ENCODE measurements around the gene SCYGR4. TPM values are rescaled to one million over a fixed set of nuclear protein-coding genes. Genes with fewer than 3 reads are reported as not detected.

SCYGR4 gene
- total RNA-seq, 1 experiment from 2014 or later, result not detected

- H3K36me3 Mint-ChIP-seq (ENCODE audit: insufficient read depth, unreplicated experiment), result no peaks in the 10 kb centered on the region
- no peaks in the 10 kb centered on the region for H3K27me3 Mint-ChIP-seq (ENCODE audit: insufficient read depth, unreplicated experiment)
- Histone ChIP-seq H3K36me3 (ENCODE audit: control insufficient read depth, insufficient read depth, low read length) (no peaks in the 10 kb centered on the region), H3K9me3 (no peaks in the 10 kb centered on the region), H3K27me3 (replicated peaks; ENCODE audit: control insufficient read depth, insufficient read depth, low read length) (no peaks in the 10 kb centered on the region), H3K4me1 (no peaks in the 10 kb centered on the region), H3K4me3 (ENCODE audit: low read depth, low read length) (no peak overlapping the region)
- H3K4me1 Mint-ChIP-seq (ENCODE audit: low read depth, unreplicated experiment), result peaks cover 10% of the 10 kb centered on the region
- TF ChIP-seq, protein P1, sequence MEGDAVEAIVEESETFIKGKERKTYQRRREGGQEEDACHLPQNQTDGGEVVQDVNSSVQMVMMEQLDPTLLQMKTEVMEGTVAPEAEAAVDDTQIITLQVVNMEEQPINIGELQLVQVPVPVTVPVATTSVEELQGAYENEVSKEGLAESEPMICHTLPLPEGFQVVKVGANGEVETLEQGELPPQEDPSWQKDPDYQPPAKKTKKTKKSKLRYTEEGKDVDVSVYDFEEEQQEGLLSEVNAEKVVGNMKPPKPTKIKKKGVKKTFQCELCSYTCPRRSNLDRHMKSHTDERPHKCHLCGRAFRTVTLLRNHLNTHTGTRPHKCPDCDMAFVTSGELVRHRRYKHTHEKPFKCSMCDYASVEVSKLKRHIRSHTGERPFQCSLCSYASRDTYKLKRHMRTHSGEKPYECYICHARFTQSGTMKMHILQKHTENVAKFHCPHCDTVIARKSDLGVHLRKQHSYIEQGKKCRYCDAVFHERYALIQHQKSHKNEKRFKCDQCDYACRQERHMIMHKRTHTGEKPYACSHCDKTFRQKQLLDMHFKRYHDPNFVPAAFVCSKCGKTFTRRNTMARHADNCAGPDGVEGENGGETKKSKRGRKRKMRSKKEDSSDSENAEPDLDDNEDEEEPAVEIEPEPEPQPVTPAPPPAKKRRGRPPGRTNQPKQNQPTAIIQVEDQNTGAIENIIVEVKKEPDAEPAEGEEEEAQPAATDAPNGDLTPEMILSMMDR (IDR thresholded peaks at IDR 0.05; ENCODE audit: insufficient read depth in 1 of 2, low read depth in 1 of 2, low read length in 1 of 2, severe bottlenecking in 1 of 2, unreplicated experiment in 1 of 2), result no peak
- intact Hi-C loops (cut with micrococcal nuclease; ENCODE audit: unreplicated experiment), result no loop called here
- BruUV-seq (replicated peaks), result no TSS peak
- no peak overlapping the region for H3K27ac Mint-ChIP-seq (ENCODE audit: unreplicated experiment)
- no peaks in the 10 kb centered on the region for H3K9me3 Mint-ChIP-seq (ENCODE audit: unreplicated experiment)
- DNase-seq, result no peak
- CTCF ChIA-PET, result no interaction called here
- no peak overlapping the region for H3K4me3 Mint-ChIP-seq (ENCODE audit: unreplicated experiment)
- POLR2A ChIA-PET, result no interaction called here
Observed at GRCh38 chr2:227614246-227614645, 3.1 kb upstream of the SCYGR4 start.

DNA sequence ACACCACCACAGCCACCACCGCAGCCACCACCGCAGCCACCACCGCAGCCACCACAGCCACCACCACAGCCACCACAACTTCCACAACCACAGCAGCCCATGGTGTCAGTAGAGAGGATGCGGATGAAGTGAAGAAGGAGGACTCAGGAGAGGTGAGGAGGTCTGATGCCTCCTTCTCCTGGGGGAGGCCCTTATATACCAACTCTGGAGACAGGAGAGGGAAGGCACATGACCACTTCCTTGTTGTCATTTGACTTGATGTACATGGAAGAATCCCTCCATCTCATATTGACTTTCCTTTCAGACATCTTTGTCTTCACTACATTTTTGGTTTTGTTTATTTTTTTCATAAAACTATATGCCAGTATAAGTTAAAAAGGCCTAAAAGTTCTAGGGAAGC is 2.6 kb upstream of the SCYGR4 start, which contains the start of gene SCYGR3:
Gene SCYGR3 (minus strand): TSS at position 101 of the 400 bp plus-strand sequence. CDS start 0 bp downstream, at position 101.
- intact Hi-C loops (cut with micrococcal nuclease; ENCODE audit: unreplicated experiment), result no loop called here
- TF ChIP-seq, protein P1 (IDR thresholded peaks at IDR 0.05; ENCODE audit: insufficient read depth in 1 of 2, low read depth in 1 of 2, low read length in 1 of 2, severe bottlenecking in 1 of 2, unreplicated experiment in 1 of 2), result no peak
- Mint-ChIP-seq H3K9me3 (ENCODE audit: unreplicated experiment) (no peaks in the 10 kb centered on the region), H3K27me3 (ENCODE audit: insufficient read depth, unreplicated experiment) (no peaks in the 10 kb centered on the region), H3K4me1 (ENCODE audit: low read depth, unreplicated experiment) (peaks cover 10% of the 10 kb centered on the region), H3K36me3 (ENCODE audit: insufficient read depth, unreplicated experiment) (no peaks in the 10 kb centered on the region), H3K4me3 (ENCODE audit: unreplicated experiment) (no peak within 1 kb of the TSS), H3K27ac (ENCODE audit: unreplicated experiment) (no peak within 1 kb of the TSS)
- DNase-seq, result no peak
- ChIA-PET CTCF (no interaction called here), POLR2A (no interaction called here)
- no peak within 1 kb of the TSS for H3K4me3 ChIP-seq (ENCODE audit: low read depth, low read length)
- no peaks in the 10 kb centered on the region for H3K9me3 ChIP-seq
- BruUV-seq (replicated peaks), result no TSS peak
- H3K4me1 ChIP-seq, result no peaks in the 10 kb centered on the region
- no peaks in the 10 kb centered on the region for H3K36me3 ChIP-seq (ENCODE audit: control insufficient read depth, insufficient read depth, low read length)
- H3K27me3 ChIP-seq (replicated peaks; ENCODE audit: control insufficient read depth, insufficient read depth, low read length), result no peaks in the 10 kb centered on the region

GRCh38 chr2:227615181-227615580 is 2.1 kb upstream of the SCYGR4 start:
- H3K4me3 Mint-ChIP-seq (ENCODE audit: unreplicated experiment), result no peak overlapping the region
- H3K4me3 ChIP-seq (ENCODE audit: low read depth, low read length), result no peak overlapping the region
- intact Hi-C loops (cut with micrococcal nuclease; ENCODE audit: unreplicated experiment), result no loop called here
- H3K36me3 Mint-ChIP-seq (ENCODE audit: insufficient read depth, unreplicated experiment), result no peaks in the 10 kb centered on the region
- BruUV-seq (replicated peaks), result no TSS peak
- no peak overlapping the region for H3K27ac Mint-ChIP-seq (ENCODE audit: unreplicated experiment)
- peaks cover 10% of the 10 kb centered on the region for H3K4me1 Mint-ChIP-seq (ENCODE audit: low read depth, unreplicated experiment)
- H3K9me3 Mint-ChIP-seq (ENCODE audit: unreplicated experiment), result no peaks in the 10 kb centered on the region
- H3K36me3 ChIP-seq (ENCODE audit: control insufficient read depth, insufficient read depth, low read length), result no peaks in the 10 kb centered on the region
- H3K27me3 Mint-ChIP-seq (ENCODE audit: insufficient read depth, unreplicated experiment), result no peaks in the 10 kb centered on the region
- ChIA-PET CTCF (no interaction called here), POLR2A (no interaction called here)
- H3K27me3 ChIP-seq (replicated peaks; ENCODE audit: control insufficient read depth, insufficient read depth, low read length), result no peaks in the 10 kb centered on the region
- TF ChIP-seq, protein P1 (IDR thresholded peaks at IDR 0.05; ENCODE audit: insufficient read depth in 1 of 2, low read depth in 1 of 2, low read length in 1 of 2, severe bottlenecking in 1 of 2, unreplicated experiment in 1 of 2), result no peak
- H3K9me3 ChIP-seq, result no peaks in the 10 kb centered on the region
- no peak for DNase-seq
- H3K4me1 ChIP-seq, result no peaks in the 10 kb centered on the region

All from Caco-2 (cell line).